Measurements from ENCODE around the gene SUSD2.

DNA sequence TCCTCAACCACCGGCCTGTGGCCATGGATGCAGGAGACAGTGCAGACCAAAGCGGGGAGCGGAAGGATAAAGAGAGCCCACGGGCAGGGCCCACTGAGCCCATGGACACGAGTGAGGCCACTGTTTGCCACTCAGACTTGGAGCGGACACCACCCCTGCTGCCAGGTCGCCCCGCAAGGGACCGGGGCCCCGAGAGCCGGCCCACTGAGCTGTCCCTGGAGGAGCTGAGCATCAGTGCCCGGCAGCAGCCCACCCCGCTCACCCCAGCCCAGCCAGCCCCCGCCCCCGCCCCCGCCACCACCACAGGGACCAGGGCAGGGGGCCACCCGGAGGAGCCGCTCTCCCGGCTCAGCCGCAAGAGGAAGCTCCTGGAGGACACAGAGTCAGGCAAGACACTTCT lies 14.5 kb upstream of the SUSD2 start:
- TF ChIP-seq EZH2phosphoT487 (IDR thresholded peaks at IDR 0.05; ENCODE audit: low read depth) (no peak), CTCF (IDR thresholded peaks at IDR 0.05; ENCODE audit: low read depth, low read length) (no peak)
